Measurements from ENCODE around the gene CHRNB4.

The CHRNB4 gene

GRCh38 chr15:78630886-78631633 lies 9.9 kb downstream of the CHRNB4 start:
- no peak for FAIRE-seq

GRCh38 chr15:78629716-78630065 lies 11.3 kb downstream of the CHRNB4 start:
- no peak for FAIRE-seq

GRCh38 chr15:78629031-78629715 lies 11.8 kb downstream of the CHRNB4 start:
- no peak for FAIRE-seq

GRCh38 chr15:78628227-78628626 lies 12.8 kb downstream of the CHRNB4 start:
- FAIRE-seq: no peak

GRCh38 chr15:78627348-78627747 lies 13.7 kb downstream of the CHRNB4 start:
- no peak for FAIRE-seq

GRCh38 chr15:78626381-78626995 lies 14.5 kb downstream of the CHRNB4 start:
- FAIRE-seq: no peak

- no peak for FAIRE-seq
Observed at GRCh38 chr15:78625606-78626280, 15.3 kb downstream of the CHRNB4 start.

GRCh38 chr15:78624651-78625590 lies 16.1 kb downstream of the CHRNB4 start:
- no peak for FAIRE-seq

GRCh38 chr15:78623786-78624497 lies 17.1 kb downstream of the CHRNB4 start:
- FAIRE-seq: no peak

- FAIRE-seq: no peak
Observed at GRCh38 chr15:78621810-78622402, 19.1 kb downstream of the CHRNB4 start.

- no peak for FAIRE-seq
Observed at GRCh38 chr15:78620527-78621421, 20.2 kb downstream of the CHRNB4 start, which contains the start of gene CHRNA3. TSS of gene CHRNA3 (minus strand) at chr15:78620996. CDS start at chr15:78620794, 202 bp downstream.

GRCh38 chr15:78620021-78620526 lies 20.9 kb downstream of the CHRNB4 start:
- no peak for FAIRE-seq

- no peak for FAIRE-seq
Observed at GRCh38 chr15:78619022-78619950, 21.7 kb downstream of the CHRNB4 start.

- FAIRE-seq: peak; percentile 78
Observed at GRCh38 chr15:78618490-78618934, 22.5 kb downstream of the CHRNB4 start.

- no peak for FAIRE-seq
Observed at GRCh38 chr15:78618064-78618463, 22.9 kb downstream of the CHRNB4 start.

- FAIRE-seq: no peak
Observed at GRCh38 chr15:78617516-78617915, 23.5 kb downstream of the CHRNB4 start.

GRCh38 chr15:78617076-78617475 lies 23.9 kb downstream of the CHRNB4 start:
- FAIRE-seq: no peak

- no peak for FAIRE-seq
Observed at GRCh38 chr15:78616506-78616905, 24.5 kb downstream of the CHRNB4 start.

Measured in TTC549 (cell line).